WTC11 (cell line): Measurements from ENCODE around the gene CNOT1. TPM values are rescaled to one million over a fixed set of nuclear protein-coding genes. Genes with fewer than 3 reads are reported as not detected.
"Not testable (repeated sequence)": the region's sequence is repeated elsewhere in the genome, so short reads cannot be mapped to it uniquely, and the experiment has no call there.

Experiments
- ATAC-seq: fragments of 200-7000 bp; cut with Tn5 transposase; 2 replicates; pipeline ENCODE4 v1.10.0; 2021; ENCODE audit warnings: mild to moderate bottlenecking, moderate library complexity
- CTCF ChIA-PET: fragments of 300-600 bp; sonication (Branson Sonifier 250); formaldehyde crosslinking; loops from one replicate; lab custom pipeline; 2021; ENCODE audit warnings: antibody characterized with exemption; lab: Charles Lee
- POLR2A ChIA-PET: fragments of 350-600 bp; sonication (Branson Sonifier 250); formaldehyde crosslinking; loops from one replicate; lab custom pipeline; 2021; ENCODE audit warnings: antibody characterized with exemption; lab: Charles Lee
- DNase-seq: peaks from one replicate; pipeline ENCODE4 v3.0.0; 2021; ENCODE audit warnings: low spot score
- H3K27ac Mint-ChIP-seq: 2 replicates; pipeline ENCODE4 v1.8.0; 2021; ENCODE audit warnings: mixed read lengths
- H3K27me3 Mint-ChIP-seq: 2 replicates; pipeline ENCODE4 v1.8.0; 2021; ENCODE audit warnings: low read depth, mild to moderate bottlenecking, moderate library complexity, mixed read lengths
- H3K36me3 Mint-ChIP-seq: 2 replicates; pipeline ENCODE4 v1.8.0; 2021; ENCODE audit warnings: mixed read lengths
- H3K4me1 Mint-ChIP-seq: 2 replicates; pipeline ENCODE4 v1.8.0; 2022; ENCODE audit warnings: mixed read lengths
- H3K4me3 Mint-ChIP-seq: 2 replicates; pipeline ENCODE4 v1.8.0; 2021; ENCODE audit warnings: mild to moderate bottlenecking, moderate library complexity, mixed read lengths
- H3K9me3 Mint-ChIP-seq: 2 replicates; pipeline ENCODE4 v1.8.0; 2021; ENCODE audit warnings: mixed read lengths
- ATF1 ChIP-seq: sonication (generic); formaldehyde crosslinking; IDR thresholded peaks from 2 replicates; pipeline ENCODE4 v1.8.1; 2023; ENCODE audit warnings: mild to moderate bottlenecking, moderate library complexity, missing genetic modification reagents
- HMGA2 ChIP-seq: fragments of 250-450 bp; sonication (Bioruptor Pico); IDR thresholded peaks from 2 replicates; pipeline ENCODE4 v1.4.0; 2021; ENCODE audit warnings: mild to moderate bottlenecking, moderate library complexity
- IRF2 ChIP-seq: sonication (generic); formaldehyde crosslinking; IDR thresholded peaks from 2 replicates; pipeline ENCODE4 v1.8.0; 2022; ENCODE audit warnings: low read depth, missing genetic modification reagents, borderline replicate concordance
- MXD4 ChIP-seq: fragments of 250-450 bp; sonication (Bioruptor Pico); IDR thresholded peaks from 2 replicates; pipeline ENCODE4 v1.8.0; 2021; ENCODE audit warnings: mild to moderate bottlenecking, moderate library complexity, borderline replicate concordance
- NR2C2 ChIP-seq: sonication (generic); formaldehyde crosslinking; IDR thresholded peaks from 2 replicates; pipeline ENCODE4 v1.8.0; 2022; ENCODE audit warnings: mild to moderate bottlenecking, missing genetic modification reagents
- OVOL2 ChIP-seq: fragments of 250-450 bp; sonication (Bioruptor Pico); IDR thresholded peaks from 2 replicates; pipeline ENCODE4 v1.9.0; 2021; ENCODE audit warnings: mild to moderate bottlenecking, borderline replicate concordance
- RORB ChIP-seq: fragments of 250-450 bp; sonication (Bioruptor Pico); IDR thresholded peaks from 2 replicates; pipeline ENCODE4 v1.9.0; 2021; ENCODE audit warnings: mild to moderate bottlenecking
- TEAD1 ChIP-seq: sonication (generic); formaldehyde crosslinking; IDR thresholded peaks from 2 replicates; pipeline ENCODE4 v1.8.0; 2022; ENCODE audit warnings: mild to moderate bottlenecking, missing genetic modification reagents
- TP53 ChIP-seq: sonication (generic); formaldehyde crosslinking; IDR thresholded peaks from 2 replicates; pipeline ENCODE4 v1.8.1; 2023; ENCODE audit warnings: mild to moderate bottlenecking, missing genetic modification reagents
- ZNF416 ChIP-seq: fragments of 250-450 bp; sonication (Bioruptor Pico); IDR thresholded peaks from 2 replicates; pipeline ENCODE4 v1.9.0; 2021; ENCODE audit warnings: mild to moderate bottlenecking, inconsistent platforms
- ZNF671 ChIP-seq: fragments of 250-450 bp; sonication (Bioruptor Pico); IDR thresholded peaks from 2 replicates; pipeline ENCODE4 v1.8.0; 2021; ENCODE audit warnings: mild to moderate bottlenecking
- total RNA-seq: library from RNA; stranded (reverse); gene quantifications from 3 replicates; pipeline ENCODE4 v1.2.3, GENCODE V29; 2021
- TF ChIP-seq, protein P1 (sequence below): fragments of 250-450 bp; sonication (Bioruptor Pico); IDR thresholded peaks from 2 replicates; pipeline ENCODE4 v1.9.0; 2021; ENCODE audit warnings: mild to moderate bottlenecking
- TF ChIP-seq, protein P2 (sequence below): fragments of 250-450 bp; sonication (Bioruptor Pico); IDR thresholded peaks from 2 replicates; pipeline ENCODE4 v1.8.0; 2021; ENCODE audit warnings: mild to moderate bottlenecking
- TF ChIP-seq, protein P3 (sequence below): fragments of 250-450 bp; sonication (Bioruptor Pico); IDR thresholded peaks from 2 replicates; pipeline ENCODE4 v2.1.2; 2022; ENCODE audit warnings: mild to moderate bottlenecking, moderate library complexity
- TF ChIP-seq, protein P4 (sequence below): fragments of 250-450 bp; sonication (Bioruptor Pico); conservative IDR thresholded peaks from 2 replicates; pipeline ENCODE4 v1.9.0; 2021; ENCODE audit warnings: mild to moderate bottlenecking
- TF ChIP-seq, protein P5 (sequence below): sonication (generic); formaldehyde crosslinking; IDR thresholded peaks from 2 replicates; pipeline ENCODE4 v1.8.0; 2022; ENCODE audit warnings: missing genetic modification reagents
- TF ChIP-seq, protein P6 (sequence below): fragments of 250-450 bp; sonication (Bioruptor Pico); IDR thresholded peaks from 2 replicates; pipeline ENCODE4 v1.9.0; 2021; ENCODE audit warnings: mild to moderate bottlenecking
- TF ChIP-seq, protein P7 (sequence below): sonication (generic); formaldehyde crosslinking; IDR thresholded peaks from 2 replicates; pipeline ENCODE4 v1.8.1; 2023; ENCODE audit warnings: mild to moderate bottlenecking, missing genetic modification reagents, moderate library complexity

The CNOT1 gene
- total RNA-seq, 1 experiment from 2014 or later, result 314 TPM

DNA sequence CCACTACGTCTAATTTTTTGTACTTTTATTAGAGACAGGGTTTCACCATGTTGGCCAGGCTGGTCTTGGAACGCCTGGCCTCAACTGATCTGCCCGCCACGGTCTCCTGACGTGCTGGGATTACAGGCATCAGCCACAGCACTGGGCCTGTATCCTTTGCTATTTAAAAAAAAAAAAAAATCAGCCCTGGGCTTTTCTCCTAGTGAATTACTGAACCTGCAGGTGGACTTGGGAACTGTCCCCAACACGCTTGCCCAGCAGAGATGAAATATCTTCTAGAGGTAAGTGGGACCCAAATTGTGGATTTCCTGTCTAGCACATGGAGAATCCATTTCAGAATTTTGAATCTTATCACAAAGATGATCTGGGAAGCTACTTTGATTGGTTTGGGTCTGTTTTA lies 14.8 kb downstream of the CNOT1 start (continued):
- TF ChIP-seq OVOL2 (CRISPR knock-in tag) (no peak), ZNF416 (CRISPR knock-in tag) (no peak), TP53 (CRISPR knock-in tag) (no peak), ZNF671 (CRISPR knock-in tag) (no peak)

DNA sequence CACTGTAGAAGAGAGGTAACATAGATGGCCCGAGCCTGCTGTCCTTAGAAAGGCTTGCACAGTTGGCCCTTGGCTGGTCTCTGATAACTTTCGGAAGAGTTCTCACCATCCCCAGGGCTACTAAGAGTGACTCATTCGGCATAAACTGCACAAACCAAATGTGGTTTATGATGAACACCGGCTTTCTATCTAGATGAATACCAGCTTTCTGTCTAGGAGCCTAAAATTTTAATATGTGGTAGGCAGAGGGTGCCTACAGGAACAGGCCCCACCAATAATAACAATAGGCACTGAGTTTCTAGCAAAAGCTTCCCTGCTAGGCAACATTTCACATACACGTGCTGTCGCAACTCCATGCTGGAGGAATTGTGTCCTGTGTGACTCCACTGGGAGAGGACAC lies 15.4 kb downstream of the CNOT1 start:
- Mint-ChIP-seq H3K4me1 (peaks cover 3% of the 10 kb centered on the region; the same call in 1 of the 2 replicates), H3K27me3 (no peaks in the 10 kb centered on the region), H3K4me3 (no peak overlapping the region), H3K36me3 (peaks cover 22% of the 10 kb centered on the region), H3K27ac (no peak overlapping the region), H3K9me3 (no peaks in the 10 kb centered on the region)
- DNase-seq (no peak), ATAC-seq (no peak)
- TF ChIP-seq MXD4 (CRISPR knock-in tag), result no peak
- TF ChIP-seq, protein P1, sequence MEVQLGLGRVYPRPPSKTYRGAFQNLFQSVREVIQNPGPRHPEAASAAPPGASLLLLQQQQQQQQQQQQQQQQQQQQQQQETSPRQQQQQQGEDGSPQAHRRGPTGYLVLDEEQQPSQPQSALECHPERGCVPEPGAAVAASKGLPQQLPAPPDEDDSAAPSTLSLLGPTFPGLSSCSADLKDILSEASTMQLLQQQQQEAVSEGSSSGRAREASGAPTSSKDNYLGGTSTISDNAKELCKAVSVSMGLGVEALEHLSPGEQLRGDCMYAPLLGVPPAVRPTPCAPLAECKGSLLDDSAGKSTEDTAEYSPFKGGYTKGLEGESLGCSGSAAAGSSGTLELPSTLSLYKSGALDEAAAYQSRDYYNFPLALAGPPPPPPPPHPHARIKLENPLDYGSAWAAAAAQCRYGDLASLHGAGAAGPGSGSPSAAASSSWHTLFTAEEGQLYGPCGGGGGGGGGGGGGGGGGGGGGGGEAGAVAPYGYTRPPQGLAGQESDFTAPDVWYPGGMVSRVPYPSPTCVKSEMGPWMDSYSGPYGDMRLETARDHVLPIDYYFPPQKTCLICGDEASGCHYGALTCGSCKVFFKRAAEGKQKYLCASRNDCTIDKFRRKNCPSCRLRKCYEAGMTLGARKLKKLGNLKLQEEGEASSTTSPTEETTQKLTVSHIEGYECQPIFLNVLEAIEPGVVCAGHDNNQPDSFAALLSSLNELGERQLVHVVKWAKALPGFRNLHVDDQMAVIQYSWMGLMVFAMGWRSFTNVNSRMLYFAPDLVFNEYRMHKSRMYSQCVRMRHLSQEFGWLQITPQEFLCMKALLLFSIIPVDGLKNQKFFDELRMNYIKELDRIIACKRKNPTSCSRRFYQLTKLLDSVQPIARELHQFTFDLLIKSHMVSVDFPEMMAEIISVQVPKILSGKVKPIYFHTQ (CRISPR knock-in tag), result no peak
- no peak for TF ChIP-seq IRF2 (CRISPR knock-in tag)
- TF ChIP-seq, protein P2, sequence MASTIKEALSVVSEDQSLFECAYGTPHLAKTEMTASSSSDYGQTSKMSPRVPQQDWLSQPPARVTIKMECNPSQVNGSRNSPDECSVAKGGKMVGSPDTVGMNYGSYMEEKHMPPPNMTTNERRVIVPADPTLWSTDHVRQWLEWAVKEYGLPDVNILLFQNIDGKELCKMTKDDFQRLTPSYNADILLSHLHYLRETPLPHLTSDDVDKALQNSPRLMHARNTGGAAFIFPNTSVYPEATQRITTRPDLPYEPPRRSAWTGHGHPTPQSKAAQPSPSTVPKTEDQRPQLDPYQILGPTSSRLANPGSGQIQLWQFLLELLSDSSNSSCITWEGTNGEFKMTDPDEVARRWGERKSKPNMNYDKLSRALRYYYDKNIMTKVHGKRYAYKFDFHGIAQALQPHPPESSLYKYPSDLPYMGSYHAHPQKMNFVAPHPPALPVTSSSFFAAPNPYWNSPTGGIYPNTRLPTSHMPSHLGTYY (CRISPR knock-in tag), result no peak
- no peak for TF ChIP-seq NR2C2 (CRISPR knock-in tag)
- TF ChIP-seq, protein P3, sequence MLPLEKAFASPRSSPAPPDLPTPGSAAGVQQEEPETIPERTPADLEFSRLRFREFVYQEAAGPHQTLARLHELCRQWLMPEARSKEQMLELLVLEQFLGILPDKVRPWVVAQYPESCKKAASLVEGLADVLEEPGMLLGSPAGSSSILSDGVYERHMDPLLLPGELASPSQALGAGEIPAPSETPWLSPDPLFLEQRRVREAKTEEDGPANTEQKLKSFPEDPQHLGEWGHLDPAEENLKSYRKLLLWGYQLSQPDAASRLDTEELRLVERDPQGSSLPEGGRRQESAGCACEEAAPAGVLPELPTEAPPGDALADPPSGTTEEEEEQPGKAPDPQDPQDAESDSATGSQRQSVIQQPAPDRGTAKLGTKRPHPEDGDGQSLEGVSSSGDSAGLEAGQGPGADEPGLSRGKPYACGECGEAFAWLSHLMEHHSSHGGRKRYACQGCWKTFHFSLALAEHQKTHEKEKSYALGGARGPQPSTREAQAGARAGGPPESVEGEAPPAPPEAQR (CRISPR knock-in tag), result no peak
- TF ChIP-seq, protein P4, sequence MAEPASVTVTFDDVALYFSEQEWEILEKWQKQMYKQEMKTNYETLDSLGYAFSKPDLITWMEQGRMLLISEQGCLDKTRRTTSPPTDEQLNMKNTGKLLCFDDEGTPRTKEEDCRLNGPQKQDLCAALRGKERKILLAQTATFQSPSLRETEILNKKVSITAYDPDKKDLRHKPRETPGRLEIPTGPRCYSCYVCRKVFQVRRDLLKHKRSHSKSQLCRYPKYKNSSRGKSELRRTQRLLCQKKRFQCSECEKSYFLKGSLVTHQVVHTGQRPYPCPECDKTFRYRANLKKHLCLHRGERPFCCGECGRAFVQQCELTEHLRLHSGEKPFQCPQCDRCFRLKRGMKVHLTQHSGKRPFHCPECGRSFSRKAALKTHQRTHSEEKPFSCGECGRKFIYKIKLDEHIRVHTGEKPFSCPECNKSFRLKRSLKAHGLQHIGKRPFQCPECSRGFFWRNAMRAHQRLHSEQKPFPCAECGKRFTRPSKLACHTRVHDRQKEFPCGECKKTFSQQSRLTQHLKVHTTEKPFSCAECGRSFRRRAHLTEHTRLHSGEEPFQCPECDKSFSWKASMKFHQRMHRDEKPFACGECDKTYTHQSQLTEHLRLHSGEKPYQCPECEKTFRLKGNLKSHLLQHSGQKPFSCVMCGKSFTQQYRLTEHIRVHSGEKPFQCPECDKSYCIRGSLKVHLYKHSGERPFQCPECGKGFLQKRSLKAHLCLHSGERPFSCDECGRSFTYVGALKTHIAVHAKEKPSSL, result no peak
- TF ChIP-seq ATF1 (CRISPR knock-in tag), result no peak
- POLR2A ChIA-PET, result interaction anchor here (0.7 kb wide), 1 partner anchor 52 kb away, joined by 3 read pairs; no protein-coding TSS in a partner anchor
- CTCF ChIA-PET, result interaction anchor here (1.0 to 1.2 kb wide), 2 partner anchors 47 to 142 kb away, joined by 3 read pairs; no protein-coding TSS in a partner anchor

DNA sequence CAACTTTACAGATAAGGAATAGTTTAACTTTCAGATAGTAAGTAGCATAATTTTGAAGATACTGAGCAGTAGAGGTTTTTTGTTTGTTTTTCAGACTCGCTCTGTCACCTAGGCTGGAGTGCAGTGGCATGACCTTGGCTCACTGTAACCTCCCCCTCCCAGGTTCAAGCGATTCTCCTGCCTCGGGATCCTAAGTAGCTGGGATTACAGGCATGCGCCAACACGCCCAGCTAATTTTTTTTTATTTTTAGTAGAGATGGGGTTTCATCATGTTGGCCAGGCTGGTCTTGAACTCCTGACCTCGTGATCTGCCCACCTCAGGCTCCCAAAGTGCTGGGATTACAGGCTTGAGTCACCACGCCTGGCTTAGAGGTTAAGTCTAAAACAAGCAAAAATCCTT lies 16.7 kb downstream of the CNOT1 start:
- H3K9me3 Mint-ChIP-seq, H3K4me1 Mint-ChIP-seq, ATAC-seq, CTCF ChIA-PET, H3K27ac Mint-ChIP-seq, H3K4me3 Mint-ChIP-seq, POLR2A ChIA-PET, DNase-seq, H3K27me3 Mint-ChIP-seq: not testable (repeated sequence)
- peaks cover 28% of the 10 kb centered on the region for H3K36me3 Mint-ChIP-seq

DNA sequence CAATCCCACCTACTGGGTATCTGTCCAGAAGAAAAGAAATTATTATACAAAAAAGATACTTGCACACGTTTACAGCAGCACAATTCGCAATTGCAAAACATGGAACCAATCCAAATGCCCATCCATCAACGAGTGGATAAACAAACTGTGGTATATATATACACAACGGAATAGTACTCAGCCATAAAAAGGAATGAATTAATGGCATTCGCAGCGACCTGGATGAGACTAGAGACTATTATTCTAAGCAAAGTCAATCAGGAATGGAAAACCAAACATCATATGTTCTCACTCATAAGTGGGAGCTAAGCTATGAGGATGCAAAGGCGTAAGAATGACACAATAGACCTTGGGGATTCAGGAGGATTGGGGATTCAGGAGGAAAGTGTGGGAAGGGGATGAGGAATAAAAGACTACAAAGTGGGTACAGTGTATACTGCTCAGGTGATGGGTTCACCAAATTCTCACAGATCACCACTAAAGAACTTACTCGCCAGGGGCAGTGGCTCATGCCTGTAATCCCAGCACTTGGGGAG lies 21.0 kb downstream of the CNOT1 start:
- H3K4me1 Mint-ChIP-seq, result peaks cover 3% of the 10 kb centered on the region; the same call in 1 of the 2 replicates
- no peak for ATAC-seq
- H3K4me3 Mint-ChIP-seq, result no peak overlapping the region
- DNase-seq, result no peak
- POLR2A ChIA-PET, result interaction anchor here (0.6 kb wide), 1 partner anchor 44 kb away, joined by 4 read pairs; no protein-coding TSS in a partner anchor
- CTCF ChIA-PET, result no interaction called here
- no peaks in the 10 kb centered on the region for H3K27me3 Mint-ChIP-seq
- H3K9me3 Mint-ChIP-seq, result peaks cover 5% of the 10 kb centered on the region; the same call in 1 of the 2 replicates
- H3K36me3 Mint-ChIP-seq, result peaks cover 22% of the 10 kb centered on the region
- H3K27ac Mint-ChIP-seq, result no peak overlapping the region
- TF ChIP-seq RORB (CRISPR knock-in tag) (no peak), HMGA2 (no peak), TEAD1 (CRISPR knock-in tag) (no peak)
- TF ChIP-seq, protein P5, sequence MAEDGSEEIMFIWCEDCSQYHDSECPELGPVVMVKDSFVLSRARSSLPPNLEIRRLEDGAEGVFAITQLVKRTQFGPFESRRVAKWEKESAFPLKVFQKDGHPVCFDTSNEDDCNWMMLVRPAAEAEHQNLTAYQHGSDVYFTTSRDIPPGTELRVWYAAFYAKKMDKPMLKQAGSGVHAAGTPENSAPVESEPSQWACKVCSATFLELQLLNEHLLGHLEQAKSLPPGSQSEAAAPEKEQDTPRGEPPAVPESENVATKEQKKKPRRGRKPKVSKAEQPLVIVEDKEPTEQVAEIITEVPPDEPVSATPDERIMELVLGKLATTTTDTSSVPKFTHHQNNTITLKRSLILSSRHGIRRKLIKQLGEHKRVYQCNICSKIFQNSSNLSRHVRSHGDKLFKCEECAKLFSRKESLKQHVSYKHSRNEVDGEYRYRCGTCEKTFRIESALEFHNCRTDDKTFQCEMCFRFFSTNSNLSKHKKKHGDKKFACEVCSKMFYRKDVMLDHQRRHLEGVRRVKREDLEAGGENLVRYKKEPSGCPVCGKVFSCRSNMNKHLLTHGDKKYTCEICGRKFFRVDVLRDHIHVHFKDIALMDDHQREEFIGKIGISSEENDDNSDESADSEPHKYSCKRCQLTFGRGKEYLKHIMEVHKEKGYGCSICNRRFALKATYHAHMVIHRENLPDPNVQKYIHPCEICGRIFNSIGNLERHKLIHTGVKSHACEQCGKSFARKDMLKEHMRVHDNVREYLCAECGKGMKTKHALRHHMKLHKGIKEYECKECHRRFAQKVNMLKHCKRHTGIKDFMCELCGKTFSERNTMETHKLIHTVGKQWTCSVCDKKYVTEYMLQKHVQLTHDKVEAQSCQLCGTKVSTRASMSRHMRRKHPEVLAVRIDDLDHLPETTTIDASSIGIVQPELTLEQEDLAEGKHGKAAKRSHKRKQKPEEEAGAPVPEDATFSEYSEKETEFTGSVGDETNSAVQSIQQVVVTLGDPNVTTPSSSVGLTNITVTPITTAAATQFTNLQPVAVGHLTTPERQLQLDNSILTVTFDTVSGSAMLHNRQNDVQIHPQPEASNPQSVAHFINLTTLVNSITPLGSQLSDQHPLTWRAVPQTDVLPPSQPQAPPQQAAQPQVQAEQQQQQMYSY (CRISPR knock-in tag), result no peak
- TF ChIP-seq, protein P6, sequence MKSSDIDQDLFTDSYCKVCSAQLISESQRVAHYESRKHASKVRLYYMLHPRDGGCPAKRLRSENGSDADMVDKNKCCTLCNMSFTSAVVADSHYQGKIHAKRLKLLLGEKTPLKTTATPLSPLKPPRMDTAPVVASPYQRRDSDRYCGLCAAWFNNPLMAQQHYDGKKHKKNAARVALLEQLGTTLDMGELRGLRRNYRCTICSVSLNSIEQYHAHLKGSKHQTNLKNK (CRISPR knock-in tag), result no peak
- TF ChIP-seq, protein P7, sequence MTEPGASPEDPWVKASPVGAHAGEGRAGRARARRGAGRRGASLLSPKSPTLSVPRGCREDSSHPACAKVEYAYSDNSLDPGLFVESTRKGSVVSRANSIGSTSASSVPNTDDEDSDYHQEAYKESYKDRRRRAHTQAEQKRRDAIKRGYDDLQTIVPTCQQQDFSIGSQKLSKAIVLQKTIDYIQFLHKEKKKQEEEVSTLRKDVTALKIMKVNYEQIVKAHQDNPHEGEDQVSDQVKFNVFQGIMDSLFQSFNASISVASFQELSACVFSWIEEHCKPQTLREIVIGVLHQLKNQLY (CRISPR knock-in tag), result no peak
